Breast epithelium (tissue), 3 donors: ENCODE data around the gene AXIN2.

ENCODE experiments used
- CTCF ChIP-seq, 3 donors: fragments of 450-650 bp; IDR thresholded peaks; one replicate each; pipeline ENCODE4 v1.5.1; 2016 to 2017; ENCODE audit warnings: antibody characterized with exemption in 3 of 3, mild to moderate bottlenecking in 3 of 3, moderate library complexity in 3 of 3
- POLR2A ChIP-seq: fragments of 450-650 bp; IDR thresholded peaks from one replicate; pipeline ENCODE4 v1.6.1; 2016; ENCODE audit warnings: antibody characterized with exemption, mild to moderate bottlenecking, moderate library complexity
- POLR2AphosphoS5 ChIP-seq, 3 donors: sonication (generic); formaldehyde crosslinking; IDR thresholded peaks; one replicate each; pipeline ENCODE4 v1.6.1; 2017; ENCODE audit warnings: antibody characterized with exemption in 3 of 3

- TF ChIP-seq POLR2A (no peak), CTCF (IDR thresholded peaks at IDR 0.05) (no peak), POLR2AphosphoS5 (IDR thresholded peaks at IDR 0.05) (no peak)
Measured at GRCh38 chr17:65514082-65514481, 47.4 kb downstream of the AXIN2 start.
